WTC11 (cell line): ENCODE data around the gene TMEM269. TPM values are rescaled to one million over a fixed set of nuclear protein-coding genes. Genes with fewer than 3 reads are reported as not detected.

Experiments used
- ATAC-seq: fragments of 200-7000 bp; cut with Tn5 transposase; 2 replicates; pipeline ENCODE4 v1.10.0; 2021; ENCODE audit warnings: mild to moderate bottlenecking, moderate library complexity
- CTCF ChIA-PET: fragments of 300-600 bp; sonication (Branson Sonifier 250); formaldehyde crosslinking; loops from one replicate; lab custom pipeline; 2021; ENCODE audit warnings: antibody characterized with exemption; lab: Charles Lee
- POLR2A ChIA-PET: fragments of 350-600 bp; sonication (Branson Sonifier 250); formaldehyde crosslinking; loops from one replicate; lab custom pipeline; 2021; ENCODE audit warnings: antibody characterized with exemption; lab: Charles Lee
- DNase-seq: peaks from one replicate; pipeline ENCODE4 v3.0.0; 2021; ENCODE audit warnings: low spot score
- H3K27ac Mint-ChIP-seq: 2 replicates; pipeline ENCODE4 v1.8.0; 2021; ENCODE audit warnings: mixed read lengths
- H3K27me3 Mint-ChIP-seq: 2 replicates; pipeline ENCODE4 v1.8.0; 2021; ENCODE audit warnings: low read depth, mild to moderate bottlenecking, moderate library complexity, mixed read lengths
- H3K36me3 Mint-ChIP-seq: 2 replicates; pipeline ENCODE4 v1.8.0; 2021; ENCODE audit warnings: mixed read lengths
- H3K4me1 Mint-ChIP-seq: 2 replicates; pipeline ENCODE4 v1.8.0; 2022; ENCODE audit warnings: mixed read lengths
- H3K4me3 Mint-ChIP-seq: 2 replicates; pipeline ENCODE4 v1.8.0; 2021; ENCODE audit warnings: mild to moderate bottlenecking, moderate library complexity, mixed read lengths
- H3K9me3 Mint-ChIP-seq: 2 replicates; pipeline ENCODE4 v1.8.0; 2021; ENCODE audit warnings: mixed read lengths
- CREB1 ChIP-seq: sonication (generic); formaldehyde crosslinking; IDR thresholded peaks from 2 replicates; pipeline ENCODE4 v1.8.0; 2023; ENCODE audit warnings: mild to moderate bottlenecking, missing genetic modification reagents
- GABPB1 ChIP-seq: sonication (generic); formaldehyde crosslinking; IDR thresholded peaks from 2 replicates; pipeline ENCODE4 v1.8.1; 2023; ENCODE audit warnings: mild to moderate bottlenecking, missing genetic modification reagents
- KAT7 ChIP-seq: sonication (generic); formaldehyde crosslinking; IDR thresholded peaks from 2 replicates; pipeline ENCODE4 v1.8.1; 2023; ENCODE audit warnings: missing genetic modification reagents, mild to moderate bottlenecking, borderline replicate concordance
- SOX15 ChIP-seq: fragments of 250-450 bp; sonication (Bioruptor Pico); IDR thresholded peaks from 2 replicates; pipeline ENCODE4 v1.9.0; 2021; ENCODE audit warnings: mild to moderate bottlenecking
- SP1 ChIP-seq: sonication (generic); formaldehyde crosslinking; conservative IDR thresholded peaks from 2 replicates; pipeline ENCODE4 v1.8.1; 2022; ENCODE audit warnings: missing genetic modification reagents
- TP53 ChIP-seq: sonication (generic); formaldehyde crosslinking; IDR thresholded peaks from 2 replicates; pipeline ENCODE4 v1.8.1; 2023; ENCODE audit warnings: mild to moderate bottlenecking, missing genetic modification reagents
- ZBTB21 ChIP-seq: sonication (generic); formaldehyde crosslinking; IDR thresholded peaks from 2 replicates; pipeline ENCODE4 v1.8.1; 2023; ENCODE audit warnings: mild to moderate bottlenecking, missing genetic modification reagents, borderline replicate concordance
- ZNF138 ChIP-seq: sonication (generic); formaldehyde crosslinking; conservative IDR thresholded peaks from 2 replicates; pipeline ENCODE4 v1.8.1; 2022; ENCODE audit warnings: mild to moderate bottlenecking, moderate library complexity, missing genetic modification reagents
- total RNA-seq: library from RNA; stranded (reverse); gene quantifications from 3 replicates; pipeline ENCODE4 v1.2.3, GENCODE V29; 2021
- TF ChIP-seq, protein P1 (sequence below): sonication (generic); formaldehyde crosslinking; IDR thresholded peaks from 2 replicates; pipeline ENCODE4 v1.8.1; 2022; ENCODE audit warnings: low read depth, mild to moderate bottlenecking, moderate library complexity, missing genetic modification reagents, borderline replicate concordance
- TF ChIP-seq, protein P2 (sequence below): sonication (generic); formaldehyde crosslinking; IDR thresholded peaks from 2 replicates; pipeline ENCODE4 v1.8.1; 2022; ENCODE audit warnings: mild to moderate bottlenecking, missing genetic modification reagents, moderate library complexity, borderline replicate concordance
- TF ChIP-seq, protein P3 (sequence below): sonication (generic); formaldehyde crosslinking; IDR thresholded peaks from 2 replicates; pipeline ENCODE4 v1.8.0; 2022; ENCODE audit warnings: mild to moderate bottlenecking, missing genetic modification reagents
- TF ChIP-seq, protein P4 (sequence below): sonication (generic); formaldehyde crosslinking; IDR thresholded peaks from 2 replicates; pipeline ENCODE4 v1.8.1; 2023; ENCODE audit warnings: mild to moderate bottlenecking, missing genetic modification reagents, moderate library complexity
- TF ChIP-seq, protein P5 (sequence below): sonication (generic); formaldehyde crosslinking; IDR thresholded peaks from 2 replicates; pipeline ENCODE4 v1.8.0; 2022; ENCODE audit warnings: mild to moderate bottlenecking, missing genetic modification reagents

Gene TMEM269
- total RNA-seq, 1 experiment from 2014 or later = 0.57 TPM

DNA sequence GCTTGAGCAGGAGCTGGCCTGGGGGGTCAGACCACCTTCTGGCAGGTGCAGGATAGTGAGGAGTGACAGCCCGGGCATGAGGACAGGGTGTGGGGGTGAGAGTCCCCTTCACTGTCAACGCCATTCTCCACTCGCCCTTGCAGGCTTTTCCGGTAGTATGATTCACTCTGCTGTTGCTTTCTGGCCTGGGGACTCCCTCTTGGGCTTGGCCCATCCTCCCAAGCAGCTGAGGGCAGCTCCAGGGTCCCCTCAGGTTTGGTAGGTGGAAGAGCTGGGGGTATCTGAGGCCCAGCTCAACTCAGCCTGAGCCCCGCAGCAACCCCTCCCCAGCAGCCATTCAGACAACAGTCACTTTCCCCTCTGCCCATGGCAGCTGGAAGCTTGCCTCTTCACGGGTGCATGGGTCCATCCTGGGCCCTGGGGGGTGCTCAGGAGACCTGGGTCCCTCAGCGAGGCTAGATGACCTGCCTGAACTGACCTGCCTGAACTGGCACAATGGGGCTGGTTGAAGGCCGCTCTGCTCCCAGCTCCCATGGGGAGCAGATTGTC lies 46.0 kb upstream of the TMEM269 start:
- Mint-ChIP-seq H3K4me3 (peak overlapping the region; percentile 57), H3K27me3 (no peaks in the 10 kb centered on the region), H3K4me1 (peaks cover 50% of the 10 kb centered on the region), H3K36me3 (no peaks in the 10 kb centered on the region), H3K9me3 (no peaks in the 10 kb centered on the region), H3K27ac (no peak overlapping the region)
- TF ChIP-seq GABPB1 = no peak
- TF ChIP-seq SOX15 (CRISPR knock-in tag) = no peak
- TF ChIP-seq KAT7 = no peak
- TF ChIP-seq, protein P1, sequence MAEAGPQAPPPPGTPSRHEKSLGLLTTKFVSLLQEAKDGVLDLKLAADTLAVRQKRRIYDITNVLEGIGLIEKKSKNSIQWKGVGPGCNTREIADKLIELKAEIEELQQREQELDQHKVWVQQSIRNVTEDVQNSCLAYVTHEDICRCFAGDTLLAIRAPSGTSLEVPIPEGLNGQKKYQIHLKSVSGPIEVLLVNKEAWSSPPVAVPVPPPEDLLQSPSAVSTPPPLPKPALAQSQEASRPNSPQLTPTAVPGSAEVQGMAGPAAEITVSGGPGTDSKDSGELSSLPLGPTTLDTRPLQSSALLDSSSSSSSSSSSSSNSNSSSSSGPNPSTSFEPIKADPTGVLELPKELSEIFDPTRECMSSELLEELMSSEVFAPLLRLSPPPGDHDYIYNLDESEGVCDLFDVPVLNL (CRISPR knock-in tag) = no peak
- ChIA-PET CTCF (interaction anchor here (0.9 to 2.5 kb wide), 2 partner anchors 18 to 27 kb away, joined by 3 to 22 read pairs; no protein-coding TSS in a partner anchor), POLR2A (no interaction called here)
- DNase-seq = no peak
- no peak for ATAC-seq

DNA sequence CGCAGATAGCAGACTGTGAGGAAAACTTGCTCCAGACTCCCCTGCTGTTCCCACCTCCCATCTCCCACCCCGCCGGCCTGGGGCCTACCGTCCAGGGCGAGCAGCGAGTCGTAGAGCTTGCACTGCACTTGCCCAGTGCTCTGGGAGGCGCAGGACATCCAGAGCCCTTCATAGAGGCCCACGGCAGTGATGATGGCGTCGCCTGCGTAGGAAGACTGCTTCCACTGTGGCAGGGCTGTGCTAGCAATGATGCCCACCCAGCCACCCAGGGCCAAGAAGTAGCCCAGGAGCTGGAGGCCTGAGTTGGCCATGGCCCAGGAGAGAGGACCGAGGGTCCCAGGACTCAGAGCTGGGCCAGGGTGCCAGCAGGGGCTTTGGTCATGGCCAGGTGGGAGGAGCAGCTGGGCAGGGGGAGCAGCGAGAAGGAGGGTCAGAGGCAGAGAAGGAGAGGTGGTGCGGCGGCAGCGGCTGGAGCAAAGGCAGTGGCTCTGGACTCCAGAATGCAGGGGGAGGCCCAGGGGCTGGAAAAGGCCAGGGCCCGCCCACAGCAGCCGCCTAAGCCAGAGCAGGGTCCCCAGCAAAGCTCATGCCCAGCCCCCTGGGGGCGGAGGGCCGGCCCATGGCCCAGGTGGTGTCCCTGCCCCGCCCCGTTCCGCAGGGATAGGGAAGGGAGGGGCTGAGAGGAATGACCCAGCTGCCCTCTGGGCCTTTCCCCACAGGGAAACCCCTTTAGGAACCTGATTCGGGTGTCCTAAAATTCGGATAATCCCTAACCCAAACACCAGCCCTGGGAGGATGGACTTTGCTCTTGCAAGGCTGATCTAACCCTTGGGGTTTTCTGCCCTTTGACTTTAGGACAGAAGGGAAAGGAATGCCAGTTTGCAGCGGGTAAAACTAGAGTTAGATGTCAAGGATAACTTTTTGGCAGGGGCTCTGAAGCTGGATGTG lies 44.8 kb upstream of the TMEM269 start, which contains the start of gene CLDN19:
Gene CLDN19, minus strand, starts transcription at position 484 of the 948 bp plus-strand sequence. Its CDS starts 173 bp downstream, at position 311.
- ChIA-PET POLR2A (interaction anchor here (0.6 to 1.3 kb wide), 11 partner anchors 15 to 404 kb away, joined by 3 to 9 read pairs (median 3); partner anchors contain the start of genes C1orf50, P3H1, PPIH and YBX1), CTCF (interaction anchor here (0.7 to 2.5 kb wide), 12 partner anchors 10 to 333 kb away, joined by 3 to 22 read pairs (median 4); partner anchors contain the start of genes C1orf50, P3H1 and YBX1)
- H3K27ac Mint-ChIP-seq = peak within 1 kb of the TSS; percentile 72
- H3K9me3 Mint-ChIP-seq = no peaks in the 10 kb centered on the region
- ATAC-seq = peak; percentile 92
- H3K27me3 Mint-ChIP-seq = no peaks in the 10 kb centered on the region
- H3K36me3 Mint-ChIP-seq = no peaks in the 10 kb centered on the region
- DNase-seq = peak; percentile 90
- H3K4me3 Mint-ChIP-seq = peak within 1 kb of the TSS; percentile 57
- peaks cover 47% of the 10 kb centered on the region for H3K4me1 Mint-ChIP-seq
- TF ChIP-seq, protein P2, sequence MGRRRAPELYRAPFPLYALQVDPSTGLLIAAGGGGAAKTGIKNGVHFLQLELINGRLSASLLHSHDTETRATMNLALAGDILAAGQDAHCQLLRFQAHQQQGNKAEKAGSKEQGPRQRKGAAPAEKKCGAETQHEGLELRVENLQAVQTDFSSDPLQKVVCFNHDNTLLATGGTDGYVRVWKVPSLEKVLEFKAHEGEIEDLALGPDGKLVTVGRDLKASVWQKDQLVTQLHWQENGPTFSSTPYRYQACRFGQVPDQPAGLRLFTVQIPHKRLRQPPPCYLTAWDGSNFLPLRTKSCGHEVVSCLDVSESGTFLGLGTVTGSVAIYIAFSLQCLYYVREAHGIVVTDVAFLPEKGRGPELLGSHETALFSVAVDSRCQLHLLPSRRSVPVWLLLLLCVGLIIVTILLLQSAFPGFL (CRISPR knock-in tag) = no peak
- TF ChIP-seq SP1 (CRISPR knock-in tag) = peak; percentile 66; the same call in 1 of the 2 replicates
- TF ChIP-seq ZNF138 (CRISPR knock-in tag) = 0 out of 2 replicates have a peak, but pooled peaks have one; percentile 69
- no peak for TF ChIP-seq ZBTB21
- no peak for TF ChIP-seq CREB1 (CRISPR knock-in tag)
- TF ChIP-seq, protein P3, sequence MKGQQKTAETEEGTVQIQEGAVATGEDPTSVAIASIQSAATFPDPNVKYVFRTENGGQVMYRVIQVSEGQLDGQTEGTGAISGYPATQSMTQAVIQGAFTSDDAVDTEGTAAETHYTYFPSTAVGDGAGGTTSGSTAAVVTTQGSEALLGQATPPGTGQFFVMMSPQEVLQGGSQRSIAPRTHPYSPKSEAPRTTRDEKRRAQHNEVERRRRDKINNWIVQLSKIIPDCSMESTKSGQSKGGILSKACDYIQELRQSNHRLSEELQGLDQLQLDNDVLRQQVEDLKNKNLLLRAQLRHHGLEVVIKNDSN (CRISPR knock-in tag) = no peak

DNA sequence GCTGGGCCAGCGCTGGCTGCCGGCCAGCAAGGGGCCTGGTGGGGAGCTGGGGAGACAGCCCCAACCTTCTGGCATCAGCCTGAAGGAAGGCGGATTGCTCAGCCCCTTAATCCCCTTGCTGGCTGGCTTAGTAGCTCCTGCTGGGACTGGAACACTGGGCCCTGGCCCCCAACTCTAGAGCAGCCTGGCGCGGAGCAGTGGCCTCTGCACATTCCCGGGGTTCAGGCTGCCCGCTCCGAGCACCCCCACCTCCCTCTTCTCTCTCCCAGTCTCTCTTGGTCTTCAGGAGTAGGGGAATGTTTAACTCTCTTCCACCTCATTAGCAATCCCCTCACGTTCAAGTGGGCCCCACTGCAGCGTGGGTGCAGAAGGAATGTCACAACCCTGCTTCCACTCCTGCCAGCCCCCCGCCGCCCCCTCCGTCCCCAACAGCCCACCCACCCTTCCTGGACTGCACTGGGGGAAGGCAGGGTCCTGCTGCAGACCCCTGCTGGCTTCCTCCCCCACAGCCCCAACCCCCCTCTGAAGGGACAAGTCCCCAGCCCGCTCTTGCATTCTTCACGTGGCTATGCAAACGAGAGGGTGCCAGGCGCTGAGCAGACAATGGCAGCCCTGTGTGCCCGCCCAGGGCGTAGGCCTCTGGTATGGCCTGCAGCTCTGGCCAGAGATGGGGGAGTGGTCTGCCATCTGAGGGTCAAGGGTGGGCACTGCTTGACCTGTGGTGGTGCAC lies 43.8 kb upstream of the TMEM269 start:
- no peaks in the 10 kb centered on the region for H3K27me3 Mint-ChIP-seq
- H3K27ac Mint-ChIP-seq = no peak overlapping the region
- ATAC-seq = peak; percentile 4; the same call in 1 of the 2 replicates
- H3K4me3 Mint-ChIP-seq = peak overlapping the region; percentile 41; the same call in 1 of the 2 replicates
- peak; percentile 57 for DNase-seq
- POLR2A ChIA-PET = interaction anchor here (0.5 to 1.3 kb wide), 4 partner anchors 26 to 101 kb away, joined by 3 to 6 read pairs (median 4); partner anchors contain the start of genes C1orf50, P3H1 and YBX1
- H3K4me1 Mint-ChIP-seq = peaks cover 47% of the 10 kb centered on the region
- CTCF ChIA-PET = interaction anchor here (1.0 to 2.5 kb wide), 11 partner anchors 11 to 163 kb away, joined by 3 to 22 read pairs (median 4); partner anchors contain the start of genes C1orf50, P3H1 and YBX1
- TF ChIP-seq, protein P4, sequence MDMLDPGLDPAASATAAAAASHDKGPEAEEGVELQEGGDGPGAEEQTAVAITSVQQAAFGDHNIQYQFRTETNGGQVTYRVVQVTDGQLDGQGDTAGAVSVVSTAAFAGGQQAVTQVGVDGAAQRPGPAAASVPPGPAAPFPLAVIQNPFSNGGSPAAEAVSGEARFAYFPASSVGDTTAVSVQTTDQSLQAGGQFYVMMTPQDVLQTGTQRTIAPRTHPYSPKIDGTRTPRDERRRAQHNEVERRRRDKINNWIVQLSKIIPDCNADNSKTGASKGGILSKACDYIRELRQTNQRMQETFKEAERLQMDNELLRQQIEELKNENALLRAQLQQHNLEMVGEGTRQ = 0 out of 2 replicates have a peak, but pooled peaks have one; percentile 20
- no peak for TF ChIP-seq TP53 (CRISPR knock-in tag)
- TF ChIP-seq, protein P5, sequence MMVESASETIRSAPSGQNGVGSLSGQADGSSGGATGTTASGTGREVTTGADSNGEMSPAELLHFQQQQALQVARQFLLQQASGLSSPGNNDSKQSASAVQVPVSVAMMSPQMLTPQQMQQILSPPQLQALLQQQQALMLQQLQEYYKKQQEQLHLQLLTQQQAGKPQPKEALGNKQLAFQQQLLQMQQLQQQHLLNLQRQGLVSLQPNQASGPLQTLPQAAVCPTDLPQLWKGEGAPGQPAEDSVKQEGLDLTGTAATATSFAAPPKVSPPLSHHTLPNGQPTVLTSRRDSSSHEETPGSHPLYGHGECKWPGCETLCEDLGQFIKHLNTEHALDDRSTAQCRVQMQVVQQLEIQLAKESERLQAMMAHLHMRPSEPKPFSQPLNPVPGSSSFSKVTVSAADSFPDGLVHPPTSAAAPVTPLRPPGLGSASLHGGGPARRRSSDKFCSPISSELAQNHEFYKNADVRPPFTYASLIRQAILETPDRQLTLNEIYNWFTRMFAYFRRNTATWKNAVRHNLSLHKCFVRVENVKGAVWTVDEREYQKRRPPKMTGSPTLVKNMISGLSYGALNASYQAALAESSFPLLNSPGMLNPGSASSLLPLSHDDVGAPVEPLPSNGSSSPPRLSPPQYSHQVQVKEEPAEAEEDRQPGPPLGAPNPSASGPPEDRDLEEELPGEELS (CRISPR knock-in tag) = peak; percentile 31; the same call in 1 of the 2 replicates
- H3K36me3 Mint-ChIP-seq = peaks cover 4% of the 10 kb centered on the region; the same call in 1 of the 2 replicates
- H3K9me3 Mint-ChIP-seq = no peaks in the 10 kb centered on the region
